ENCODE results near the gene PSMG4.
A peak's percentile ranks its signal among the peaks of the same experiment; 100 is the strongest.

DNA sequence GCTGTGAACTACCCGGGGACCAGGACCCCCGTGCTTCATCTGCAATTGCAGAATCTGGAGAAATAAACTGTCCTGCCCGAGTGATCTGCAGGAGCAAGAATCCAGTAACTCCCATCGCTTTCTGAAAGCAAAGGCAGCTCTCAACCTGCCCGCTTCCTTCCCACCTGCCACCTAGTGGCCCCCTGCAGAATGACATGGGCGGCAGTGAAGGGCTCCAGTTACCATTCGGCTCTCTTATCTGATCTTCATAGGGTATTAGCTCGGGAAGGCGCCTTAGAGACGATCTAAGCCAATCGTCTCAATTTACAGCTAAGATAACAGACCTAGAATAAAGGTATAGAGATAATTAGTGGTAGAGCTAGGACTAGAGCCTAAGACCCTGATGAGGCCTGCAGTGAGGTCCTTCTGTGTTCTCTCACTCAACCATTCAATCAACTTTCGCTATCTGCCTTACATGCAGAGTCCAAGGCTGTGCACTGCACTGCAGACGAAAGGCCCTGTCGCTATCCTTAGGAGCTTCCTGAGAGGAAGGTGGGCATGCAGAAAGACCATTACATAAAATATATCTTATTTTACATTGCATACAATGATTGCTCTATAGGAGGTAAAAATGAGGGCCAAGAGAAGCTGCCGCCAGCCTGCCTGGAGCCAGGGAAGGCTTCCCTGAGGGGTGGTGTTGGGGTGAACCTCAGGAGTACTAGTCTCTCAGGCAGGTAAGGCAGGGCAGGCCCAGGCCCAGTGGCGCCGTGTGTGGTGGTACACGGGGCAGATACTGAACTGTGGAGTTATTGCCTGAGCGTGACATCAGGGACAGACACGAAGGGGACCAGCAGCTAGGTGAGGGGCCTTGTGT is 7.1 kb upstream of the PSMG4 start:
- TF ChIP-seq, protein P1, sequence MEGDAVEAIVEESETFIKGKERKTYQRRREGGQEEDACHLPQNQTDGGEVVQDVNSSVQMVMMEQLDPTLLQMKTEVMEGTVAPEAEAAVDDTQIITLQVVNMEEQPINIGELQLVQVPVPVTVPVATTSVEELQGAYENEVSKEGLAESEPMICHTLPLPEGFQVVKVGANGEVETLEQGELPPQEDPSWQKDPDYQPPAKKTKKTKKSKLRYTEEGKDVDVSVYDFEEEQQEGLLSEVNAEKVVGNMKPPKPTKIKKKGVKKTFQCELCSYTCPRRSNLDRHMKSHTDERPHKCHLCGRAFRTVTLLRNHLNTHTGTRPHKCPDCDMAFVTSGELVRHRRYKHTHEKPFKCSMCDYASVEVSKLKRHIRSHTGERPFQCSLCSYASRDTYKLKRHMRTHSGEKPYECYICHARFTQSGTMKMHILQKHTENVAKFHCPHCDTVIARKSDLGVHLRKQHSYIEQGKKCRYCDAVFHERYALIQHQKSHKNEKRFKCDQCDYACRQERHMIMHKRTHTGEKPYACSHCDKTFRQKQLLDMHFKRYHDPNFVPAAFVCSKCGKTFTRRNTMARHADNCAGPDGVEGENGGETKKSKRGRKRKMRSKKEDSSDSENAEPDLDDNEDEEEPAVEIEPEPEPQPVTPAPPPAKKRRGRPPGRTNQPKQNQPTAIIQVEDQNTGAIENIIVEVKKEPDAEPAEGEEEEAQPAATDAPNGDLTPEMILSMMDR (IDR thresholded peaks at IDR 0.05; ENCODE audit: insufficient read depth, low read length, poor library complexity, severe bottlenecking) = peak; percentile 99
- no peak for TF ChIP-seq EZH2phosphoT487 (conservative IDR thresholded peaks at IDR 0.05; ENCODE audit: low read length)
